GM21360 (cell line): ENCODE data around the gene TAPBP.
A peak's percentile ranks its signal among the peaks of the same experiment; 100 is the strongest.

Source experiments
- ATAC-seq: cut with Tn5 transposase; IDR thresholded peaks from one replicate; pipeline ENCODE4 v1.9.1; 2021; ENCODE audit warnings: mild to moderate bottlenecking, moderate library complexity; ENCODE audit not compliant: unreplicated experiment

The TAPBP gene

DNA sequence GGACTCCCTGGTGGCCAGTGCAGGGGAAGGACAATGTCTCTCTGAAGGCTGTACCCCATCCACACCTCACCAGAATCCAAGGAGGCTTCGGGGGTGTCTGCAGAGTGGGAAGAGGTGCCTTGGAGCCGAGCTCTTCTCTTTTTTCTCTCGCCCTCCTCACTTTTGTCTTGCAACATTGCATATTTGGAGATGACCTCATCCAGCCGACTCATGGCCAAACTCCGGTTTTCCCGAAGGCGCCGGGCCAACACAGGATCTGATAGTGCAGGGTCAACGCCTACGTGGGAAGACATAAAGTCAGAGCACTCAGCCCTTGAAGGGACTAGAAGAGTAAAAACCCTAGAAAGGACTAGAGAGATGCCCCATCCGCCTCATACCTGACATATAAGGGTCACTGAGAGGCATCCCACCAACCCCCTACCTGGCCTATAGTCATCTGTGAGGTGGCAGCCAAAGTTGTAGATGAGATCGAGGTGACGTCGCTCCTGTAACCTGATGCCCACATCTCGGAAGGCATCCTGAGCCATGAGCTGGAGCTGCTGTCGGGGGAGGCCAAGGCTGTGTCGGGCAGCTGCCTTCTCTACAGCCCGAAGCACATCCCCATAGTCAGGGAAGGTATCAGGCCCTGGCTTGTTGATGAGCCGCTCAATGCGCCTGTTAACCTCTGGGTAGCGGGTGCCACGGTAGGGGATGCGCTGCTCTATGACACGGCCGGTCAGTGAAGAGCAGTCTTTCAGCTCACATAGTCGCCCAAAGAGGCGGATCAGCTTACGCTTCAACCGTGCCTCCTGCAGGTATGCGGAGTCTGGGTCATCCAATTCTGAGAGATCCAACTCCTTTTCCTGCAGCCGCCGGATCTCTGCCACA lies 6.7 kb upstream of the TAPBP start:
- ATAC-seq = no peak

DNA sequence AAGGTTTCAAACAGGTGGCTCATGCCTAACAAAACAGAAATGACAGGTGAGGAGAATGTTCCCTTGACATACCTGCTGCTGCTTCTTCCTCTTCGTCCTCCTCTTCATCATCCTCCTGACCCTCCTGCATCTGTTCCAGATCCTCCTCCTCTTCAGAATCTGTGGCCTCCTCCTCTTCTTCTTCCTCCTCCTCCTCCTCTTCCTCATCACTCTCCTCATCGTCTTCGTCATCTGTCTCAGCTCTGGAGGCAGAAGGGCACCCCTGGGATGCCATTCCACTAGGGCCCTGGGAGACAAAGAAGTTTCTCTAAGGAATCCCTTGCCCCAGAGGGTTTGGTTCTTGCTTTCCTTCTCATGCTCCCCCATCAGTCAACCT lies 6.0 kb upstream of the TAPBP start:
- ATAC-seq = no peak

DNA sequence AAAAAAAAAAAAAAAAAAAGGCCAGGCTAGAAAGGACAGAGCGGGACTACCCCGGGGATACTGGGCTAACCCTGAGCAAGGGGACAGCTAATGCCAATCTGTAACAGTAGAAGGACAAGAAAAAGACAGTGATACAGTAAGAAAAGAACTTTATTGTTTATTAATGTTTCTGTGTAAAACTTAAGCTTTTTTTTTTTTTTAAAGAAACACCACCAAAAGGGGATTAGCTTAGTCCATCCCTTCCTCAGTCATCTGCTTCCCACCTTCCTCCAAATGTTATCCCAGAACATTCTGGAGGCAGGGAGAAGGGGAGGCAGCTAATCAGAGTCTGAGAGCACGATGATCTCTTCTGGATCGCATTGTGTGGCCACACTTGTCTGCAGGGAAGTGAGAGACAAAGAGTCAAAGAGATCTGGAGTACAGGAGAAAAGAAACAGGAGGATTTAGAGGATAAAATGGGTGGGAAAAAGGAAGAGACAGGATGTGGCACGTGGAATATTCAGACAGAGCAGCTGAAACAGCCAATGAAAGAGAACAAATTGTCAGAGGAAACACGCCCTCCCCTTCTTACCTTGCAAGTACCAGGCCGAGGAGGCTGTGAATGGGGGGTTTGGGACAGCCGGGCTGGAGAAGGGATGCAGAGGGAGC lies 4.7 kb upstream of the TAPBP start:
- no peak for ATAC-seq

DNA sequence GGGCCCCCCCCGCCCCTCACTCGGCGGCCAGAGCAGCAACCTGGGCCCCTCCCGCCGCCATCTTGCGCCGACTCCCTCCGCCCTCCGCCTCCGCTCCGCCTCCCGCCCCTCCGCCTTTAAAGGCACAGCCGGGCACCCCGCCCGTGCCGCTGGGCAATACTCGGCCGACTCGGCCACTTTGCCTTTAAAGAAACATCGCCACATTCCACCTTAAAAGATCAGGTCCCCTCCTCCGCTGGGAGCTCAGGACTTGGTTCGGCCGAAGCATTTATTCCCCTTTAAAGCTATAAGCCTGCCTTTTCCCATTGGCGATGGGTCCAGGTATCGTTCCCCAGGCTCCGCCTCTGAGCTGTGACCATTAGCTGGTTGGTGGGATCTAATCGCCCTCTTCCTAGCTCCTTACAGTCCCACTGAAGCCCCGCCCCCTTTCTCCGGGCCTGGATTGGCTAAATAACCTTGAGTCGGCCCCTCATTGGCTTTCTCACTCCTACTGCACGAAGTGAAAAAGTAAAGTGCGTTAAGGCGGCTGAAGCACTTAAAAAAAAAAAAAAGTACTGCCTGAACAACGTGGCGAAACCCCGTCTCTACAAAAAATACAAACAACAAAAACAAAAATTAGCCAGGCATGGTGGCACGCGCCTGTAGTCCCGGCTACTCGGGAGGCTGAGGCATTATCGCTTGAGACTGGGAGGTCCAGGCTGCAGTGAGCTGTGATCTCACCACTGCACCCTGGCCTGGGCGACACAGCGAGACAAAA lies 4.0 kb upstream of the TAPBP start, which contains the start of gene ZBTB22:
TSS of gene ZBTB22 (minus strand) at position 76 of the 757 bp plus-strand sequence. CDS start 828 bp downstream, outside the sequence.
- peak; percentile 41 for ATAC-seq

DNA sequence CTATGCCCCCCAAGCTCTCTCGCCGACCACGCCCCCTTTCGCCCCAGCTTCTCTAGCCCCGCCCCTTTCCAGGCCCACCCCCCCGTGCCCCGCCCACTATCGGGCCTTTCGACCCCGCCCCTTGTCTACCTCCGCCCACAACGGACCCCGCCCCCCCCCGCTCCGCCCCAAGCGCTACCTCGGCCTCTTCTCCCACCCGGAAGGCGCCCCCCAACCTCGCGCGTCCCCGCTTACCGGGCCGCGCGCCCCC lies 3.5 kb upstream of the TAPBP start:
- ATAC-seq = no peak

DNA sequence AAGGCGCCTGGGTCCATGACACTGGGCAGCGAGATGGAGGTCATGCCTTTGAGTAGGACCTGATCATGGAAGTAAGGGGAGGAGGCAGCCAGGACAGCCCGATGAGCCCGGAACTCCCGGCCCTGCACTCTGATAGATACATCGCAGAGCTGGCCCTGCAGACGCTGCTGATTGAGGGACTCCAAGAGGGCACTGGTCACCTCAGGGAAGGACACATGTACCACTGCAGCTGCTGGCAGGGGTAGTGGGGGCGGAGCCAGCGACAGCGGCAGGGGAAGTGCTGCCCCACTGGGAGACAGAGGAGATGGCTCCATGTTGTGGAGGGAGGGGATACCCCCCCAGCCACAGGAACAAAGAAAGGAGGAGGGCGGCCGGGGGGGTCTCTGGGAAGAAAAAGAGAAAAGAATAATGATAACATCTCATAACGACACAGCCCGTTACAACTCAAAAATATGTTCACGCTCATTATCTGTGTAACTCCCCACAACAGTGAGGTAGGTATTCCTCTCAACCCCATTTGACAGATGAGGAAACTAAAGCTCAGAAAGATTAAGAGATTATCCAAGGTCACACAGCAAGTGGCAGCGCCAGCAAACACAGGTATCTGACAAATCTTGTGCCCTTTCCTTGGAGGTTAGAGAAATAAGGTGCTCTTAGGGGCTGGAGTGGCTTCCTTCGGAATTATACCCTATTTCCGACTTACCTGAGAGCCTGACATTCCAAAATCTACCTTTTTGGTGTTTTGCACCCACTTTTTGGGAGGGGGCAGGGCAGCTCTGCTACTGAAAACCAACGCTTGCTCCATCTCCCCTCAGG lies 2.9 kb upstream of the TAPBP start:
- ATAC-seq = no peak

DNA sequence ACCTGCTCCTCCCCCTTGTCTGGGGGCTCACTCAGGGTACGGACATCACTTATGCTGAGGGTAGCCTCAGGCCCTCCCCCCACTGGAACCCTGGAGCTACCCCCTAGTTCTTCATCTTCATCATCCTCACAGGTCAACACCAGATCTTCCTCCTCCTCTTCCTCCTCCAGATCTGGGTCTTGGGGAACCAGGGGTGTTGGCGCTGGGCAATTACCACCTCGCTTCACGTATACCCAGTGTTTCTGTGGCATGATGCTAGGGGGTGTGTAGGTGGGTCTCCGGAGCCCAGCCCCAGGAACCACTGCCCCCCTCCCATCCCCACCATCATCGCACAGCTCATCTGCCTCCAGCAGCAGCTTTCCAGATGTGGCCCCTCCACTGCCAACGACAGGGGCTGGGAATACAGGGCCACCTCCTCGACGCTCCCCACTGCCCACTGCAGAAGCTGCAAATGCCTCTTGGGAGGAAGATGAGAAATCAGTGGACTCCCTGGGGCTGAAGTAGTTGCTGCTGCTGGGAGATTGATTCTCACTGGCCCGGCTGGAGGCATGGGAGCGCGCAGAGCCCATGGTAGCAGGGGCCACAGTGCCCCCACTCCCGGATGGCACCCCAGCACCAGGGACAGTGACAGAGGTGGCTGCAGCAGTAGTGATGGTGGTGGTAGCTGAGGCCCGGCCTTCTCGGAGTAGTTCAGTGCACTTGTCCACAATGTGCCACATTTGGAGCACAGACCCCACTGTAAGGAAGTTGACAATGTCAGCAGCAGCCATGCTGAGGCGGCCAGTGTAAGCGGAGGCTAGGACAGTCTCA lies 2.1 kb upstream of the TAPBP start:
- ATAC-seq = no peak

DNA sequence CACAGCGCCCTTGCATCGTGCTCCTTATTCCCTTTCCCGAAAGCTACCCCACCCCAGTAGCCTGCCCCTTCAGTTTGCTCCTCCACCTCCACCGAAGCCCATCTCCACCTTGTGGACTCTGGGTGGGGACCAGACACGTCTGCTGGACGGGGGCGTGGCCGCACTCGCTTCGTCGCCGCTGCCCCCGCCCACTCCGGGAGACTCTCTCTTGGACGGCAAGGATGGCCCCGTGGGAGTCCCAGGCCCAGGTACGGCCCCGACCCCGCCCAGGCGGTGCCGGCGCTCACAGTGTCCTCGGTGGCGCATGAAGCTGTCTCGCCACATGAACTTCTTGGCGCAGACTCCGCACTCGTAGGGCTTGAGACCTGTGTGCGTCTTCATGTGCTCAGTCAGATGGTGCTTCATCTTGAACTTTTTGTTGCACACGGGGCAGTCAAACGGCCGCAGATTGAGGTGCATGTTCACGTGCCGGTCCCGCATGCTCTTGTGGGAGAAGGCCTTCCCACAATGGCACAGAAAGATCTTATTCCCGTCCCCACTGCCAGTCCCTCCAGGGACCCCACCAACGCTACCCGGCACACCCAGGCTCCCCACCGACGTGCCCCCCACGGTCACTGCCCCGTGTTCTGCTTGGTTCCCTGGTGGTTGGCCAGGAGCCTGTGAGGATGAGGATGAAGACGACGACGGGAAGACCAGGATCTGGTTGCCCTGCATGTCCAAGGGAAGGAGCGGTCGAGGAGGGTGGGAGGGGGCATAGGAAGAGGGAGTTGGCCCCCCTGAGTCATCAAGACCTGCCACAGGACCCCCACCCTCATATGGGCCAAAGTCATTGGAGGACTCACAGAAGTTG lies 1.3 kb upstream of the TAPBP start:
- no peak for ATAC-seq

DNA sequence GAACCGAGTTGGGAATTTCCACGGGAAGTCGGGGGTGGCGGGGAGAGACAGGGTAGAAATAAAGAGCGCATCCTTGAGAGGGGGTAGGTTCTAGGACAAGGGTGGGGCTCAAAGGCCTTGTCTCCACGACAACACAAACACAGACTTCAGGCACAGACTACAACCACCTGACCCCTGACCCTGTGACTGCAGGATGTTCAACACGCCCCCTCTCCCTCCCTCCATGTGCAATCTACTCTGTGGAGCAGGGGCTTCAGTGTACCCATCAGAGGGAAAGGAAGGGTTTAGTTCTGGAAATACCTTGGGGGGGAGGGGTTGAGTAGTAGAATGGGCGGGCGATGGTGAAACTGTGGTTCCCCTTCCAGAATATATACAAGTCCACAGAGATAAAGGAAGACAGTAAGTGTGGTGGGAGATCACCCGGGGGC lies 651 bp upstream of the TAPBP start:
- ATAC-seq = no peak

DNA sequence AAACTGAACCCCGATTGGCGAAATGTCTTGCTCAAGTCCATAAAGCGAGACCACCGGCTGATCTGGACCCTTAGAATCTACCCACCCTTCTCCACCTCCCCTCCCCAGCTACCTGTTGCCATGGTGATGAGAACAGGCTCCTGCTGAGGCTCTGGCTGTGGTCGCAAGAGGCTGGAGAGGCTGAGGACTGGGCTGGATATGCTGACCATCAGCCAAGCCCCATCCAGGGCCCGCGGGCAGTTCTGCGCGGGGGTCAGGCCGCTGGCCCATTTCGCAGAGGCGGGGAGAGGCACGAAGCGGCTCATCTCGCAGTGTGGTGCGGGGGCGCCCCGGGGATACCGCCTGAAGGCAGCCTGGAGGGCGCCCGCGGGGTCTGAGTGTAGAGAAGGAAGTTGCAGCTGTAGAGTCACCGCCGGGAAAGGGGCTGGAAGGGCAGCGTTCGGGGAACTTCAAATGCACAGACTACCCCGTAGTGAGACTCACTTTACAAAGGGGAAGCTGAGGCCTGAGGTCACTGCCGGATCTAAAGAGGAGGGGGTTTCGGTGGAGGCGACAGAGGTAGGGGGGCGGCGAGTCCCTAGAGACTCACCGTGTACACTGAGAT lies 671 bp downstream of the TAPBP start:
- peak; percentile 2 for ATAC-seq

DNA sequence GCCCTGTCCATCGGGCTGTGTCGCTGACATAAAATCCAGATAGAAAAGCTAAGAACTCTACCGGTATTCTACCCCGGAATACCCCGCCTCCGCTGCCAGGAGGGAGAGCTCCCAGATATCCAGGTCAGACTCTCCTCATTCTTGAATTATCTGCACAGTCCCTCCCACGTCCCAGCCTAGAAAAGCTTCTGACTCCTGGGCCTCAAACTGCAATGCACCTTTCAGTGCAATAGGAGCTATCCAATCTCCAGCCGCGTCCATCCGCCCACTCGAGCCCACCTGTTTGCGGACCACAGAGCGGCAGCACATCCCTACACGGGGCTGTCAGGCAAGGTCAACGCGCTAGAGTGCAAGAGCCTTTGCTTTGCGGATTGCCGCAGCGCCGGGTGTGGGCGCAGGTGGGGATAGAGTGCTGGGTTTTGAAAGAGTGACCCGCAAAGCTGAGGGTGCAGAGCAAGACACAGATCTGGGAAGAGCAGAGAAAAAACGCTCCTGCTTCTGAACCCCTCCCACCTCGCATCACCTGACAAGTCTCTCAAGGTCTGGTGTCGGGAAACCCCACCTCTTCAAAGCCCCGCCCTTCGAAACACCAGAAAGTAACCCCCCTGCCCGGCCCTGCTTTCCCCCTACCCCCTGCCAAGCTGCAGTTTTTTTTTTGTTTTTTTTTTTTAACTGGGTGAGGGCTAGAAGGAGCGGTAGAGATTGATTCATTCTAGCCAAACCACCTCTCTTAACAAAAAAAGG lies 1.3 kb downstream of the TAPBP start:
- ATAC-seq = no peak

DNA sequence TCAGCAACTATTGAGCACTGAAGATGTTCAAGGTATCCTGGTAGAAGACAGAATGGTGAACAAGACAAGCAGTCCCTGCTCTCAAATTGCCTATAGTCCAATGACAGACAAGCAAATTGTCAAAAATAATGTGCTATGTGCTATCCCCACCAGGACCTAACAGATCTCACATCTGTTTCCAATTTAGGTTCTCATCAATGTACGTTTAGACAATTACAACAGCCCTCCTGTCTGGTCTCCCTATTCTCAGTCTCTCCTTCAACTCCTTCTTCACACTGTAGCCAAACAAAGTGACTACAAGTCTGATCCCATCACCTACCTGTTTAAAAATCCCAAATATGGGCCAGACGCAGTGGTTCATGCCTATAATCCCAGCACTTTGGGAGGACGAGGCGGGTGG lies 7.5 kb downstream of the TAPBP start:
- ATAC-seq = no peak

DNA sequence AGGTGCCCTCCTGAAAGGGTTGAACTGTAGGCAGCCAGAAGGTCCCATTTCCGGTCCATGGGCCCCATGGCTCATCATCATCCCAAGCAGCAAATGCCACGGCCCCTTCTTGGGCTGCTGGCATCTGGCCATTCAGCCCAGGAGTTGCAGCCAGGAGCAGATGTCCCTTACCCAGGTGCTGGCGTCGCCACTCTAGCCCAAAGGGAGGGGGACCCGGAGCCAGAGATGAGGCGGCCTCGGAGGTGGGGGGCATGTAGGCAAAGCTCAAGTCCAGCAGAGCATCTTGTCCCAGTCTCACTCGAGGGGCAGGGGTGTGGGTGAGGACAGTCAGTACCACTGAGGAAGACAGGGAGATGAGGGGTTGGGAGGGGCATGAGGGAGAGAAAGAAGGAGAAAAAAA lies 8.8 kb downstream of the TAPBP start:
- ATAC-seq = no peak

DNA sequence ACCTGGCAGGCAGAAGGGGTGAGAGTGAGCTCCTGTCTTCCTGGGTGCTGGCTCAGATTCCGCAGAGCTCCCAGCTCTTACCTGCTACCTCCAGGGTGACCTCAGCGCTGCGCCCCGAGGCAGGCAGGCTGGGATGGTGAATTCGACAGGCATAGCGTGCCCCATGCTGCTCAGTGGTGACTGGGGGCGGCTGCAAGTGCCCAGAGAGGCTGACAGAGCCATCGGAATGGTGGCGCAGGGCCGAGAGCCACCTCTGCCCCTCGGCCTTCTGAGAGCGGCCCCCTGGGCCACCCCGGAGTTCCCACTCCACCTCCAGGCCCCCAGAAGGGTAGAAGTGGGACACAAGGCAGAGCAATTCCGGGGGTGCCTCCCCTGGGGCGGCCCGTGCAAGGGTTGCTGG lies 9.7 kb downstream of the TAPBP start:
- ATAC-seq = no peak

DNA sequence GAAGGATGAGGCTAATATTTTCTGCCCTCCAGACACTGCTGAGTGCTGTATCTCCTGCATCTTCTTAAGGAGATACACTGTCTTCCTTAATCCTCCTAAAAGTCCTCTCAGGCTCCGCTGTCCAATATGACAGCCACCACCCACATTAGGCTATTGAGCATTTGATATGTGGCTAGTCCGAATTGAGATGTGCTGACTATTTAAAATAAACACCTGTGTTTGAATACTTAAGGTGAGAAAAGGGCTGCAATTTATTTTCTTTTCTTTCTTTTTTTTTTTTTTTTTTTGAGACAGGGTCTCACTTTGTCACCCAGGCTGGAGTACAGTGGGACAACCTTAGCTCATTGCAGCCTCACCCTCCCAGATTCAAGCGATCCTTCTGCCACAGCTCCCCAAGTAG lies 12.0 kb downstream of the TAPBP start:
- ATAC-seq = no peak

DNA sequence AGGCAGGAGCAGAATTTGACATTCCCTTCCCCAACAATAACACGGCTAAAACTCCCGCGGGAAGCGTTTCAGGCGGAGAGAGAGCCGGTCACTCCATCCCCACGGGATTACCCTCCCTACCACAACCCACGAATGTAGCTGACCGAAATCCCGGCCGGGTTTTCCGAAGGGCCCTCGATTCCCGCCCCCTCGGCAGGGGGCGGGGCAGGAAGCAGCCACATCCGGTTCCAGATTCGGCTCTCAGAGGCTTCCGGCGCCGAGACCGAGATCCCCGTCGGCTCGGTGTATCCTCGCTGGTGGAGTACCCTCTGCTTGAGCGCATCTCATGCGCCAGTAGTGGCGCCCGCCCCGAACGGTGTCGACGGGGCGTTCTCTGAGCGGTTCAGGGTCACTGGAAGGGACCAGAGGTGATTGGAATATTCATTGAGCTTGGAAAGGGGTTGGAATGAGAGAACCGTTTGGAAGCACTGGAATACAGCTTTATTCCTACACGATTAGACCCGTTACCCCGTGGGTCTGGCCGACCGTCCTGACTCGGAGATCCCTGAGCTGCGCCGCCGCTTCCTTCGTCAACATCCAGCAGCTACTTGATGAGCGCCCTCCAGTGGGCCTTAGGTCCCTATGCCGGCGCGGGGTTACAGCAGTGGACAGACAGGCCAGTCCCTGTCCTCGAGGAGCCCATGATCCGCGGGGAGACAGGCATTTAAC lies 14.5 kb downstream of the TAPBP start:
- ATAC-seq = peak; percentile 68

DNA sequence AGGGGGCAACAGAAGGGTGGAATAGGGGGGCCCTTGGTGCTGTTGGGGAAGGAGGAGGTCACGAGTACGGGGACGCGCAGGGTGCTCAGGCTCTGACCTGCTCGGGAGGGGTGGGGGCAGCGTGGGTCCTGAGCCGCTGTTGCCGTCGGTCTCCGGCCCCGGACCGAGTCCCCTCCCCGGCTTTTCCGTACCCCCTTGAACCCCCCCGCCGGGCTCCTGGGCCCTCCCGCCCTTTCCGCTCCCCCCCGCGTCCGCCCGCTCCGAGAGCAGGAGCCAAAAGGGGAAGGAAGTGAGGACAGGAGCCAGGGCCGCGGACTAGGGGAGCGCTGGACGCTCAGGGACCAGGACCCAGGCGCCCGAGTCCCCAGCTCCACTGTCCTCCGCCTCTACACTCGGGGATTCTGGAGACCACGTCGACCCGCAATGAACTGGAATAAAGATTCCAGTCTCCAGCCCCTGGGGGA lies 15.1 kb downstream of the TAPBP start, which contains the start of gene RGL2:
TSS of gene RGL2 (minus strand) at position 170 of the 464 bp plus-strand sequence. CDS start 332 bp downstream, outside the sequence.
- peak; percentile 13 for ATAC-seq
